GM18507 (cell line): ENCODE results near the gene KLF14.
A peak's percentile ranks its signal among the peaks of the same experiment; 100 is the strongest.
"Not testable (repeated sequence)": the region's sequence is repeated elsewhere in the genome, so short reads cannot be mapped to it uniquely, and the experiment has no call there.

Experiments
- DNase-seq: peaks from one replicate; pipeline ENCODE4 v3.0.0; 2011; ENCODE audit warnings: low read depth; ENCODE audit not compliant: insufficient read length; ENCODE audit errors: extremely low spot score
- FAIRE-seq: peaks from 2 replicates; lab custom pipeline; 2011; peaks lifted over from hg19 to GRCh38; lab: Jason Lieb, UNC

The KLF14 gene

DNA sequence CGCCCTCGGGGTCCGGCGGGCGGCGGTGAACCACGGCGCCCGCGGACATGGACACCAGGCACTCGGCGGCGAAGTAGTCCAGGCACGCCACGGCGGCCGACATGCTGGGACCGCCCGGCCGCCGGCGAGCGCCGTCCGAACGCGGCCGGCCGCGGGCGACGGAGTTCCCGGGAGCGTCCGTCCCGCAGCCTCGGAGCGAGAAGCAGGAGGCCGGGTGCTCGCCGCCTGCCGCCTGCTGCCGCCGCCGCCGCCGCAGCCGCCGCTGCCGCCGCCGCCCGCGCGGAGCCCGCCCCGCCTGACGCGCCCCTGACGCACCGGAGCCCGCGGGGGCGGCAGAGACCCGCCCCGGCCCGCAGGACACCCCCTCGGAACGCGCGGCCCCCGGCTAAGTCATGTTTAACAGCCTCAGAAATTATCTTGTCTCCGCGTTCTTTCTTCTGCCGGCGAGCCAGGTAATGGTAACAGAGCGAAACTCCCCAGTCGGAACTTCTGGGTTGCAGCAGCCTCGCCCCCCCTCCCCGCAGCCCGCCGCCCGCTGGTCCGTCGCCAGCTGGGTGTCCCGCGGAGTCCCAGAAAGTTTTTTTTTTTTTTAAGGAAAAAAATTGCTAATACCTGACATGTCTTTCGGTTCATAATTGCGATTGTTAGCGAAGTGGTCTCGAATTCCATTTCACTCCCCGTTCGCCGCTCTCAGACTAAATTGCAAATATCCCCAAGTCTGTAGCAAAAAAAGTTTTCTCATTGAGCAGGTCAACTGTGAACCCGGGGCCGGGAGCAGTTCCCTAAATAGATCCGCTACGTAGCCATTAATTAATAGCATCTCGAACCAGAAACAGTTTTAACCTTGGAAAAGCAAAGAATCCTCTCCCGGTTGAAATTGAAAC, at the start of gene KLF14:
KLF14 (minus strand) TSS at position 277 of the 884 bp plus-strand sequence; CDS start at position 103, 174 bp downstream.
- FAIRE-seq = no peak
- DNase-seq = peak; percentile 23

DNA sequence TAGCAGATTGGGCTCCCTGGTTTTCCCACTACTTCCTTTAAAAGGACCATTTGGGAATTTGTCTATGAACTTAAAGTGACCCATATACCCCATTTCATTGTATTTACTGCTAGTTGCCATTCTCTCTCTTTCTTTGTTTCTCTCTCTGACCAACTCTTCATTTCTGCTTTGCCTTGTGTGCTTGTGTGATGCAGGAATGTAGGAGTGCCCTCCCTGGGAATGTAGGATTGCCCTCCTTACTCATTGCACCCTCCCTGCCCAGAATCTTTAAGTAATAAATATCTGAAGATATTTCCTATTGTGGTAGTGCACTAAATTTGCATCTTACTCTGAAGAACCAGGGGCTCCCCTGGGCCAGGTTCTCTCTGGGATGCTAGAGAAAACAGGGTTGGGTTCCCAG, 47.3 kb upstream of the KLF14 start:
- no peak for FAIRE-seq
- no peak for DNase-seq

DNA sequence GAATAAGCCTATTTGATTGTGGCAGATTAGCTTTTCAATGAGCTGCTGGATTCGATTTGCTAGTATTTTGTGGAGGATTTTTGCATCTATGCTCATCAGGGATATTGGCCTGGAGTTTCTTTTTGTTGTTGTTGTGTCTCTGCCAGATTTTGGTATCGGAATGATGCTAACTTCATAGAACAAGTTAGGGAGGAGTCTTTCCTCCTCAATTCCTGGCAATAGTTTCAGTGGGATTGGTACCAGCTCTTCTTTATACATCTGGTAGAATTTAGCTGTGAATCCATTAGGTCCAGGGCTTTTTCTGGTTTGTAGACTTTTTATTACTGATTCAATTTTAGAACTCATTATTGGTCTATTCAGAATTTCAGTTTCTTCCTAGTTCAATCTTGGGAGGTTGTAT, 43.4 kb upstream of the KLF14 start:
- no peak for FAIRE-seq
- no peak for DNase-seq

DNA sequence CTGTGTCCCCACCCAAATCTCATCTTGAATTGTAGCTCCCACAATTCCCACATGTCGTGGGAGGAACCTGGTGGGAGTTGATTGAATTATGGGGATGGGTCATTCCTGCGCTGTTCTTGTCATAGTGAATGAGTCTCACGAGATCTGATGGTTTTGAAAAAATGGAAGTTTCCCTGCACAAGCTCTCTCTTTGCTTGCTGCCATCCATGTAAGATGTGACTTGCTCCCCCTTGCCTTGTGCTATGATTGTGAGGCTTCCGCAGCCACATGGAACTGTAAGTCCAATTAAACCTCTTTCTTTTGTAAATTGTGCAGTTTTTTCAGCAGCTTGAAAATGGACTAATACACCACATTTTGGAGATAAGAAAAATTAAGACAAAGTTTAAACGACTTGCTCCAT, 38.4 kb upstream of the KLF14 start:
- not testable (repeated sequence) for DNase-seq, FAIRE-seq

DNA sequence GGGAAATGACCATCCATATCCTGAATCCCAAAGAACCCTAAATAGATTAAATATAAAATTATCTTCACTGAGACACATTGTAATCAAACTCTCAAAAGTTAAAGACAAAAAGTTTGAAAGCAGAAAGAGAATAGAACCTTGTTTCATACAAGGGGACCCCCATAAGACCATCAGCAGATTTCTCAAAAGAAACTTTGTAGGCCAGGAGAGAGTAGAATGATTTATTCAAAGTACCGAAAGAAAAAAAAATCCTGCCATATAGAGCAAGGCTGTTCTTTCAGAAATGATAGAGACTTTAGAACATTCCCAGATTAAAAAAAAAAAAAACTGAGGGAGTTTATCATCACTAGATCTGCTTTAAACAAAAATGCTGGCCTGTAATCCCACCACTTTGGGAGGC, 34.8 kb upstream of the KLF14 start:
- FAIRE-seq (no peak), DNase-seq (no peak)

DNA sequence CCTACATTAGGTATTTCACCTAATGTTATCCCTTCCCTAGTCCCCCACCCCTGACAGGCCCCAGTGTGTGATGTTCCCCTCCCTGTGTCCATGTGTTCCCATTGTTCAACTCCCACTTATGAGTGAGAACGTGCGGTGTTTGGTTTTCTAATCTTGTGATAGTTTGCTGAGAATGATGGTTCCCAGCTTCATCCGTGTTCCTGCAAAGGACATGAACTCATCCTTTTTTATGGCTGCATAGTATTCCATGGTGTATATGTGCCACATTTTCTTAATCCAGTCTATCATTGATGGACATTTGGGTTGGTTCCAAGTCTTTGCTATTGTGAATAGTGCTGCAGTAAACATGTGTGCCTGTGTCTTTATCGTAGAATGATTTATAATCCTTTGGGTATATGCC, 30.6 kb upstream of the KLF14 start:
- not testable (repeated sequence) for FAIRE-seq, DNase-seq

DNA sequence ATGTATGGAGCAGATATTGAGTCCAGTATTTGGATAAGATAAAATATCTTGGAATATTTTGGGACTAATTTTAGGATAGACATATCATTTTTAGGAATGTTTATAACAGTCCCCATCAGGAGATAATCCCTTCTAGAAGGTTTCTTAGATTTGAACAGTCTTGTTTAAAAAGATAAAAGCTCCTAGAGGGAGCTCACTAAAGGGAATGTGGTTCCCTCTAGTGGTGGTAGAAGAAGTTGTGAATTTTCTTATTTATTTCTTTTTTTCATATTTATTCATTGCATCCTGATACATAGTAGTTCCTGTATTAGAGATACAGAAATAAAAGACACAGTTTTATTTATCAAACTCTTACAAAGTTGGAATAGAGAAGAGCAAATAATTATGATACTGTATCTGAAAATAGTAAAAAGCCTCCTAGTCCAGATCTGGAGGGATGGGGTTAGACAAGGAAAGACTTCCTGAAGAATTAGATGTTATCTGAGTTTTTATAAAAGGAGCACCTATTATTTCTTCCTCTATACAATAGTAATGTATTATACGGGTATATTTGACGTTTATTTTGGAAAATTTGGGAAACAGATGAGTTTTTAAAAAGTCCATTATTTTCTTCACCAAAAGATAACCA, 24.5 kb upstream of the KLF14 start:
- FAIRE-seq (peak; percentile 35), DNase-seq (peak; percentile 9)

DNA sequence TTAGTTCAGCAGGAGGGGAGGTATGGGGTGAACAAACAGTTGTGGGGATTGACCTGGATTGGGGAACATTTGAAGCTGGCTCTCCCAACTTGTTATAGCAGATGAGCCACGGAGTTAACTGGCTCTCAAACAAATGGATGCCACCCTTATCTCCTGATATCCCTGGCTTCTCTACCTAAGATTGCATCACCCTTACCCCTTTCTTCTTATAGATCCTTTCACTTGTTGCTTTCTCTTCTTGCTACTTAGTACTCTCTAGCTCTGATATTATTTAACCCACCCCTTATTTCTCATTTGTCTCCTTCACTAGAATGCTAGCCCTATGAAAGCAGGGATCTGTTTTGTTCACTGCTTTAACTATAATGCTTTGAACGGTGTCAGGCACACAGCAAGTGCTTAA, 22.3 kb upstream of the KLF14 start:
- DNase-seq (no peak), FAIRE-seq (no peak)

DNA sequence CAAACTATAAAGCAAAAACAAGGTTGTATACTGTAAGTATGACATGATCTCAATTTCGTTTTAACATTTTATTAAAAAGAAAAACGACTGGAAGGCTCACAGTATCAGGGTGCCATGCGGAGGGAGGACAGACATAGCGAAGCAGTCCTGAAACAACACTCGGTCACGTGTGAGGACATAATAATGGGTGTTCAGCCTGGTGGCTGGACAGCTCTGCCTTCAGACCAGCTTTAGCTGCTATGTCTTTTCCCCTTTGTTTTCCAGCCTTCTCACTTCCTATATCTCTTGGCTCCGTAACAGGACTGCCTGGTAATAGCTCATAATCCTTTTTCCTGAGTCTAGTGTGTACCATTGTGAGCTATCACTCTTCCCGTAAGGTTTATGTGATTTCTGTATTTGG, 18.4 kb upstream of the KLF14 start:
- FAIRE-seq = no peak
- DNase-seq = no peak

DNA sequence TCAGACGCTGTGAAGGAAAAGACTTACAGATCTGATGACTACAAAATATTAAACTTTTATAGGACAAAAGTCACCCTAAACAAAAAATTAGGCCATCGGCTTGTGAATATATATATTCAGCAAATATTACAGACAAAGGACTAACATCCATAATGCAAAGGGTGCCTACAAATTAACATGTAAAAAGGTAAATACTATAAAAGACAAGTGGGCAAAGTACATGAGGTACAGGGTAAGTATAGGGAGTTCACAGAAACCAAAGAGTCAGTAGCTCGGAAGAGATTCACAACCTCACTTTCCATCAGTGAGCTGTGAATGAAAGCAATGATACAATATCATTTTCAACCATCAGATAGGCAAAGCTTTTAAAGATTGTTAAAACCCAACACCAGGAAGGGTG, 16.7 kb upstream of the KLF14 start:
- DNase-seq (no peak), FAIRE-seq (no peak)

DNA sequence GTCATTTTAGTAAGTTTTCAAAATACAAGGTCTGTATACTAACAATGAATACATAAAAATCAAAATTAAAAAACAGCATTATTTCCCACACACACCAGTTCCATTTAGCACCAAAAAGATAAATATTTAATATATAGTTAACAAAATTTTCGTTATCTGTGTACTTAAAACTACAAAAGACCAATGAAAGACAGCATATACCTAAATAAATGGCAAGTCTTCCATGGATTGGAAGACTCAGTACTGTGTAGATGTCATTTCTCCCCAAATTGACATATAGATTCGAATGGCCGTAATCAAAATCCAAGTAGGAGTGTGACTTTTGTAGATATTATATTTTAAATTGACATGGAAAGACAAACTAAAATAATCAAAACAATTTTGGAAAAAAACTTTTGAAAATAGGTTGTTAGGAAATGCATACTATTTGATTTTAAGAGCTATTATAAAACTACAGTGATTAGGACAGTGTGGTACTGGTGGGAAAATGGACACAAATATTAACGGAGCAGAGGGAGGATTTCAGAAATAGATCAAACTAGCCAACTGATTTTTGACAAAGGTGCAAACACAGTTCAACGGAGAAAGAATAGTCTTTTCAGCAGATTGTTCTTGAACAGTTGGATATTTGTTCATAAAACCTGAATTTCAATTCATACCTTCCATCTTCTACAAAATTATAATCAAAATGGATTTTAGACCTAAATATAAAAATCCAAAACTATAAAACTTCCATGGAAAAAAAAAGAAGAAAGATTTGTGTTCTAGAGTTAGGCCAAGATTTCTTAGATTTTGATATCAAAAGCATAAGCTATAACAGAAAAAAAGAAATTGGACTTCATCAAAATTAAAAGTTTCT, 14.8 kb upstream of the KLF14 start:
- FAIRE-seq (no peak), DNase-seq (no peak)

DNA sequence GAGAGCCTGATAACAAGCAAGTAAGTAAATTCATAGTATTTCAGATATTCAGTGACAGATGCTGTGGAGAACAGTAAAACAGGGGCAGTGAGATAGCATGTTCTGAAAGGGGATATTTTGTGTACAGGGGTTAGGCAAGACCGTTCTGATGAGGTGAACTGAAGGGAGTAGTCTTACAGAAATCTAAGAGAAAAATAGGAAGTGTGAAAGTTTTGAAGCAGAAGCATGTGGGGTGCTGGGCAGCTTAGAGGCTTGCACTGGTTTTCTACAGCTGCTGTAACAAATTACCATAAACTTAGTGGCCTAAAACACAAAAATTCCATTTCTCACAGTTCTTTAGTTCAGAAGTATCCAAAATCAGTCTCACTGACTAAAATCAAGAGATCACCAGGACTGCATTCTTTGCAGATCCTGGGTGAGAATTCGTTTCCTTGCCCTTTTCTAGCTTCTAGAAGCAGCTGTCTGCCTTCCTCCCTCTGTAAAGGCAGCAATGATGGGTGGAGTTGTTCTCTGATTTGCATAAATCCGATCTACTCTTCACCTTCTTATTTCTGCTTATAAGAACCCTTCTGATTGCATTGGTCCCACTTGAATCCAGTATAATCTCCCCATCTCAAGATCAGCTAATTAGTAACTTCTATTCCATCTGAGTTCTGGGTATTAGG, 7.5 kb upstream of the KLF14 start:
- no peak for FAIRE-seq
- DNase-seq = no peak

DNA sequence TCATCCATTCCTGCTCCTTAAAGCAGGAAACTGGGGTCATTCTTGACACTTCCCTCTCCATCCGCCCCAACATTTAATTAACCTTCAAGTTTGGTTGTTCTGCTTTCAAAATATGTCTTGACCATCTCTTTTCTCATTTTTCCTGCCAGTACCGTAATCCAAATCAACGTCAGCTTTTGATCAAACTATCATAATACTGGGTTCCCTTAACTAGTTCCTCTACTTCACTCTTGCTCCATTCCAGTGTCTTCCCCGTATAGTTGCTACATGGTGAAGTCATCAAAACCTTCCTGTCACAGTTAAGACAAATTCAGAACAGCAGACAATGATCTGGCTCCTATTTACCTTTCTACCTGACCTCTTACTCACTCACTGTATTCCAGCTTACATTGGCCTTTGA, 6.6 kb upstream of the KLF14 start:
- FAIRE-seq (no peak), DNase-seq (no peak)

DNA sequence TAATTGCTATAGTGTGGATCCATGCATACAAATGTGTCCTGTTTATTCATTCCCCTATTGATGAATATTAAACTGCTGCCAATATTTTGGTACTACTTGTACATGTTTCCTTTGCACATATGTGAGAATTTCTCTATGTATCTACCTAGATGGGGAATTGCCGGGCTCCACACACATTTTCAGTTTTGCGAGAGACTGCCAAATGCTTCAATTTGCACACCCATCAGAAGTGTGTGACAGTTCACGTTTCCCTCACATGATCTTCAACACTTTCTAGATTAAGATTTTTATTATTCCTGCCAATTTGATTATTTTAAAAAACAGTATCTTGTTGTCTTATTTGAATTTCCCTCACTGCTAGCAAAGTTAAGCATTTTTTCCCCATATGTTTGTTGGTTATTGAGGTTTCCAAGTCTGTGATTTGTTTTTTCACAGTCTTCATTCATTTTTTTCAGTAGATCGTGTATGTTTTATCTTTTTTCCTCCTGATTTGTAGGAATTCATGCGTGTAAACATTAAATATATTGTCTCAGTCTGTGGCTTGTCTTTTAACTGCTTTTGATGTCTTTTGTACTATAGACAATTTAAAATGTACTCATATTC, 2.4 kb upstream of the KLF14 start:
- FAIRE-seq = no peak

DNA sequence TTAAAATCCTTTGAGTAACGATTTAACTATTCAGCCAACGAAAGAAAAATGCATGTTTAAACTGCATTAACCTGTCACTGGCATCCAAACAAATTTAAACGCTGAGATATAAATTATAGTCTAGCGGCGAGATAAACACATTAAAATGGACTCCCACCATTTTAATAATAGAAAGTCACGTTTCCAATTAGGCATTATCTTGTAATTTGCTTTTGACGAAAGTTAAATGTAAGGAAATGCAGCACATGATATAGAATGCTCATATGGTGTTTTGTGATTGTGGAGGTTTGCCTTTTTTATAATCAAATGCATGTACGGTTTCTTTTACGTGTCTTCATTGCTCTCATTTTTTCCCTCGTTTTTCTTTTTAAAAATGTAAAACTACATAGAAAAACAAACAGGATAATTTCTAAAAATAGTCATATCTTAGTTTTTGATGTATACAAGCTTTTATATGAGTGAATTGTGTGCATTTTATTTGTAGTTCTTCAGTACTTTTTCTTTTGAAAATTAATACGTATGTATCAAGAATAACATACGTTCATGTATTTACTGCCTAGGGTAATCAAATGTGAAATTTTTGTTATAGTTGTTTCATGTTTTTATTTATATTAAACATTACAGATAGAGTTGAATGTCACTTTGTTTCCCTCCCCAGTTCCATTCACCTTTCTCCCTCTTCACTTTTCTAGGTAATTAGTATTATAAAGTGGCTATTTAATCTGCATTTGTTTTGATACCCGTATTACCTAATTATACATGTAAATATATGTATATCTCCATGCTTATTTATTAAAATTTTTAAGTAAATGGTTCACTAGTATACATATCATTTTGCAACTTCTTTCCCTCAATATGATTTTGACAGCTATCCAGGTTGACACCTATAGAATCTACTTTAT, 1.1 kb upstream of the KLF14 start:
- DNase-seq = no peak
- FAIRE-seq = no peak

More for the DNA sequence above, 2.4 kb upstream of the KLF14 start:
- DNase-seq = no peak

DNA sequence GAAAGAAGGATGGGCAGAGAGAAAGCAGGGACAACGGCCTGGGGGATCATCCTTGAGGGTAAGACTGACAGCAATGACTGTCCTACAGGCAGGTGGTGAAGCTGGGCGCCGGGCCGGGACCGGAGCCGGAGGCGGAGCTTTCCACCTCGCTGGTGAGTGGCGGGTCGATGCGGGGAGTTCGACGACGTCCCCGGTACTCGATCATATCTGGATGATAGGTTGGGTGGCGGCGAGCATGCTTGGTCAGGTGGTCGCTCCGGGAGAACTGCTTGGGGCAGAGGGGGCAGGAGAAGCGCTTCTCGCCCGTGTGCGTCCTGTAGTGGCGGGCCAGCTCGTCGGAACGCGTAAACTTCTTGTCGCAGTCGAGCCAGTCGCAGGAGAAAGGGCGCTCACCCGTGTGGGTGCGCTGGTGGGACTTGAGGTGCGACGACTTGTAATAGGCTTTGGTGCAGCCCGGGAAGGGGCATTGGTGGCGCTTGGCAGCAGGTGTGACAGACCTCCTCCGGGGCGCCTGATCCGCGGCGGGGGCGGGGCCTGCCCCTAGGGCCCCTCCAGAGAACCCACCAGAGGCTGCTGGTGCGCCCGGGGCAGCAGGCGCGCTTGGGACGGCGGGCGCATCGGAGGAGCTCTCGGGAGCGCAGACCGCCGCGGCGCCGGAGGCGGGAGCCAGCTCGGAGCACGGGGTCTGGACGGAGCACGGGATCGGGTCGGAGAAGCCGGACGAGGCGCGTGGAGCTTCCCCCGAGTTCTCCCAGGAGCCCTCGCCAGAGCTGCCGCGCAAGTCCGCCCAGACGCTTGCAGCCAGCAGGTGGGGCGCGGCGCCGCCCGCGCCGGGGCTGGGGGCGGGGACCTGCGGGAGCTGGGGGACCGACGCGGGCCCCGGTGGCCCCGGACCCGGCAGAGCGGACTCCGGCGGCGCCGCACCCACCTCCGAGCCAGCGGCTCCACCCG, 752 bp downstream of the KLF14 start:
- DNase-seq = peak; percentile 46
- FAIRE-seq = no peak

DNA sequence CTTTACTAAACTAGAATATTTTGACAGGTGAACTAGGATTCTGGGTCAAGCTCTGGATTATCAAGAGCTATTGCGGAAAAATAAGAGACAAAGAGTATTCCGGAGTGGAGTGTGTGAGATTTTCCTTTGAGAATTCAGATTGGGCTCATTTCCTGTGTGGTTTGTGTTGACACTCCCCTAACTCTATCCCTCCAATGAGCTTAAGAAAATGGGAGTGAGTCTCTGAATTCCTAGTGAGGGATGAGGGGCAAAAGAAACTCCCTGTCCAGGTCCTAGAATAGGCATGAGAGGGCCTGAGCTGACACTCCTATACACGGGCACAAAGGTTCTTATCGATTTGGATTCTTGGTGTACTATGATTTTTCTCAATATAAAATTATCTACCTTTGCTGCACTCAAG, 10.2 kb downstream of the KLF14 start:
- DNase-seq = no peak
- no peak for FAIRE-seq
